Upper lobe of left lung (tissue), 6 donors: Measurements from ENCODE around the gene SLC25A30. TPM values are rescaled to one million over a fixed set of nuclear protein-coding genes. Genes with fewer than 3 reads are reported as not detected.
"Not testable (repeated sequence)": the region's sequence is repeated elsewhere in the genome, so short reads cannot be mapped to it uniquely, and the experiment has no call there.

Experiments used
- ATAC-seq, 2 donors: fragments of 200-7000 bp; cut with Tn5 transposase; one replicate each; pipeline ENCODE4 v1.9.1; 2022; ENCODE audit warnings: mild to moderate bottlenecking in 2 of 2, moderate library complexity in 2 of 2; ENCODE audit not compliant: low FRiP score in 2 of 2
- DNase-seq, 2 donors: peaks; one replicate each; pipeline ENCODE4 v3.0.0-alpha.2; 2019 to 2020
- H3K27ac ChIP-seq, 4 donors: fragments of 200-600 bp; sonication (generic); one replicate each; pipeline ENCODE4 v1.5.1; 2016 to 2019
- H3K27me3 ChIP-seq, 4 donors: fragments of 200-600 bp; sonication (generic); one replicate each; pipeline ENCODE4 v1.5.1; 2017 to 2019
- H3K36me3 ChIP-seq, 4 donors: fragments of 200-600 bp; sonication (generic); one replicate each; pipeline ENCODE4 v1.5.1; 2016 to 2019
- H3K4me1 ChIP-seq, 4 donors: fragments of 200-600 bp; sonication (generic); one replicate each; pipeline ENCODE4 v1.5.1; 2018 to 2019
- H3K4me3 ChIP-seq, 4 donors: fragments of 200-600 bp; sonication (generic); one replicate each; pipeline ENCODE4 v1.5.1; 2017 to 2019; ENCODE audit warnings: mild to moderate bottlenecking in 2 of 4, moderate library complexity in 1 of 4
- H3K9me3 ChIP-seq, 4 donors: fragments of 200-600 bp; sonication (generic); one replicate each; pipeline ENCODE4 v1.5.1; 2018 to 2019
- CTCF ChIP-seq, 6 experiments: fragments of 450-650 bp in 4 of 6; fragments of 200-600 bp in 2 of 6; sonication (generic) in 2 of 6; IDR thresholded peaks; one replicate each; pipeline ENCODE4 v1.5.1; 2016 to 2019; ENCODE audit warnings: antibody characterized with exemption in 6 of 6
- EP300 ChIP-seq, 4 donors: sonication (generic); formaldehyde crosslinking; IDR thresholded peaks; one replicate each; pipeline ENCODE4 v1.5.1; 2017; ENCODE audit warnings: antibody characterized with exemption in 4 of 4, control low read depth in 2 of 4
- POLR2A ChIP-seq, 4 donors: fragments of 450-650 bp; IDR thresholded peaks; one replicate each; pipeline ENCODE4 v1.5.1; 2016 to 2017; ENCODE audit warnings: antibody characterized with exemption in 4 of 4, mild to moderate bottlenecking in 2 of 4
- POLR2AphosphoS5 ChIP-seq, 2 donors: sonication (generic); formaldehyde crosslinking; IDR thresholded peaks; one replicate each; pipeline ENCODE4 v1.5.1; 2017; ENCODE audit warnings: antibody characterized with exemption in 2 of 2
- WGBS, 2 donors: methylation state at CpG; one replicate each; pipeline ENCODE4 v1.1.5; 2017 to 2018; 5-methylcytosine and 5-hydroxymethylcytosine counted together
- total RNA-seq, 6 donors: library from RNA; depleted of rRNA in 4 of 6; stranded (reverse); fragments of >200 nt in 4 of 6; gene quantifications; one replicate each; pipeline versions ENCODE4 v1.1.0 to v1.2.1, GENCODE V29; 2016 to 2021
- donor health status: DM: no; HTN: no; CAD: no; lungs with moderate emphysema.
- donor health status: DM: no; HTN: yes; CAD: no; lungs with severe emphysema.

SLC25A30 gene
- total RNA-seq, 6 donors from 2014 or later, result 3.8 to 25.1 (median 16.8) TPM

- no peak overlapping the region for H3K4me3 ChIP-seq
- peaks cover 0 to 7% (median 0%) of the 10 kb centered on the region in 4 donors for H3K36me3 ChIP-seq
- no peaks in the 10 kb centered on the region for H3K4me1 ChIP-seq
- 93 to 95% methylated on average over 5 of the region's 5 CpGs for WGBS, 2 donors
- H3K27ac ChIP-seq, result no peak overlapping the region
- H3K27me3 ChIP-seq, result no peaks in the 10 kb centered on the region
- no peak for DNase-seq
- TF ChIP-seq EP300 (IDR thresholded peaks at IDR 0.05), result no peak
- no peaks in the 10 kb centered on the region for H3K9me3 ChIP-seq
- ATAC-seq, result no peak
These were observed 32.1 kb downstream of the SLC25A30 start for GRCh38 chr13:45385907-45386553.

GRCh38 chr13:45385320-45385719, 32.9 kb downstream of the SLC25A30 start:
- WGBS, 2 donors, result 99 to 100% methylated on average over 3 to 5 of the region's 5 CpGs
- H3K4me1 ChIP-seq, result no peaks in the 10 kb centered on the region
- ATAC-seq, result no peak
- no peaks in the 10 kb centered on the region for H3K27me3 ChIP-seq
- DNase-seq, result no peak
- no peak overlapping the region for H3K27ac ChIP-seq
- no peaks in the 10 kb centered on the region for H3K9me3 ChIP-seq
- H3K4me3 ChIP-seq, result no peak overlapping the region
- TF ChIP-seq POLR2A (IDR thresholded peaks at IDR 0.05), result no peak
- peaks cover 0 to 7% (median 0%) of the 10 kb centered on the region in 4 donors for H3K36me3 ChIP-seq

DNA sequence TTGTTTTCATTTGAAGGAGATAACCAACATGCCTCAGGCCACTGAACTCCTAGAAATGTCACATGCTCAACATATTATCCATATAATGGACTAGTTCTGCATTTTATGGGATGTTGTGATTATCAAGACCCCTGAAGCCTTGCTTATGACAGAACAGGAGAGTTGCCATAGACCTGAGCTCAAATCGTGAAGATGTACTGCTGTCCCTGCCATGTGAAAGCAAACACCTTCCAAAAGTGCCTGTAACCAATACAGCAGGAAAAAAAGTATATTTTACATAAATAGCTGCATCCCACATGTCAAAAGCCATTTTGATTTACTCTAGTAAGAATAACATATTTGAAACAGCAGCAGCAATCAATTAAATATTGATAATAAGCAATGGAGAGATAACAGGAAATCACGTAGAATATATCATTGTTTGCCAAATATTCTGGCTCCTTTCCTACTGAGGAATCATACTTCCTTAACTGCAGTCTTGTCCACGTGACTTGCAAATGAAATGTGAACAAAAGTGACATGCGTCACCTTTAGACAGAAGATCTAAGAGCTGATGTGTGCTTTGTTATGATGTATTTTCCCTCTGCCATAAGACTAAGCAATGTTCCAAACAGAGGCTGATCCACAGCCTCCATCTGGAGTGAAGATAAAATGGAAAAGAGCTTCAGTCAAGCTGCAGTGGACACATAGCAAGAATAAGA, 33.5 kb downstream of the SLC25A30 start:
- H3K9me3 ChIP-seq, result no peaks in the 10 kb centered on the region
- H3K4me1 ChIP-seq, result no peaks in the 10 kb centered on the region
- H3K36me3 ChIP-seq, result peaks cover 0 to 7% (median 0%) of the 10 kb centered on the region in 4 donors
- H3K27me3 ChIP-seq, result no peaks in the 10 kb centered on the region
- 59 to 72% methylated on average over 4 of the region's 4 CpGs for WGBS, 2 donors
- TF ChIP-seq POLR2A (IDR thresholded peaks at IDR 0.05), result no peak
- TF ChIP-seq CTCF (IDR thresholded peaks at IDR 0.05), result no peak
- no peak for TF ChIP-seq POLR2AphosphoS5 (IDR thresholded peaks at IDR 0.05)
- no peak for TF ChIP-seq EP300 (IDR thresholded peaks at IDR 0.05)
- ATAC-seq, result no peak
- no peak for DNase-seq
- H3K4me3 ChIP-seq, result no peak overlapping the region
- H3K27ac ChIP-seq, result no peak overlapping the region

- not testable (repeated sequence) for H3K27ac ChIP-seq, H3K36me3 ChIP-seq, H3K4me1 ChIP-seq, H3K9me3 ChIP-seq, ATAC-seq, DNase-seq, H3K27me3 ChIP-seq, H3K4me3 ChIP-seq
- WGBS, 2 donors, result 78 to 79% methylated on average over 6 to 8 of the region's 8 CpGs
These were observed 35.4 kb downstream of the SLC25A30 start for GRCh38 chr13:45382739-45383138.

DNA sequence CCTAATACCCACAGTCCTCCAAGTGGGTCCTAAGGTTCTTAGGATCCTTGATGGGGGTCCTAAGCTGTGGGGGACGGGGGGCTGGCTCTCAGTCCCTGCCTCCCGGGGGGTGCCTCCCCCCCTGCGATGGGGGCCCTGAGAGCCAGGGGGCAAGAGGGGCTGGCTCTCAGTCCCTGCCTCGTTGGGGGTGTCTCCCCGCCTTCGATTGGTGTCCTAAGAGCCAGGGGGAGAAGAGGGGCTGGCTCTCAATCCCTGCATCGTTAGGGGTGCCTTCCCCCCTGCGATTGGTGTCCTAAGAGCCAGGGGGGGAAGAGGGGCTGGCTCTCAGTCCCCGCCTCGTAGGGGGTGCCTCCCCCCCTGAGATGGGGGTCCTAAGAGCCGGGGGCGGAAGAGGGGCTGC, 37.0 kb downstream of the SLC25A30 start:
- Histone ChIP-seq H3K36me3 (peaks cover 0 to 7% (median 0%) of the 10 kb centered on the region in 4 donors), H3K4me1 (no peaks in the 10 kb centered on the region), H3K27ac (no peak overlapping the region), H3K27me3 (no peaks in the 10 kb centered on the region), H3K4me3 (no peak overlapping the region), H3K9me3 (no peaks in the 10 kb centered on the region)
- TF ChIP-seq POLR2A (IDR thresholded peaks at IDR 0.05) (no peak), EP300 (IDR thresholded peaks at IDR 0.05) (no peak), POLR2AphosphoS5 (IDR thresholded peaks at IDR 0.05) (no peak), CTCF (IDR thresholded peaks at IDR 0.05) (no peak)
- WGBS, 2 donors, result 87% methylated on average over 7 of the region's 12 CpGs; no CpG with 5 or more reads in 1 of the 2 donors
- ATAC-seq (no peak), DNase-seq (no peak)

DNA sequence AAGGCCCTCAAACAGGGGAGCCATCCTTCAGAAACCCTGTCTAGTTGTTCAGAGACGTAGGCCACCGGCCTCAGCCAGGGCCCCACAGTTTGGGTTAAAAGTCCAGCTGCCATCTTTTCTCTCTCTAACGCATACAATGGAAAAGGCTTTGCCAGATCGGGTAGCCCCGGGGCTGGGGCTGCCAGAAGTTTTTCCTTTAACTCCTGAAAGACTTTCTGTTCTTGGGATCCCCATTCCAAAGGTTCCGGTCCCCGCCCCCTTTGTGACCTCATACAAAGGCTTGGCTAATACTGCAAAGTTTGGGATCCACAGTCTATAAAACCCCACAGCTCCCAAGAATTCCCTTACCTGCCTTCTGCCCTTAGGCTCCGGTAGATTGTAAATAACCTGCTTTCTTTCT, 37.5 kb downstream of the SLC25A30 start:
- not testable (repeated sequence) for H3K4me3 ChIP-seq, H3K36me3 ChIP-seq, H3K27me3 ChIP-seq, H3K9me3 ChIP-seq, H3K4me1 ChIP-seq, H3K27ac ChIP-seq, ATAC-seq, DNase-seq
- WGBS, 2 donors, result 87 to 91% methylated on average over 6 of the region's 8 CpGs

- not testable (repeated sequence) for H3K36me3 ChIP-seq, H3K9me3 ChIP-seq, H3K4me1 ChIP-seq, ATAC-seq, H3K27ac ChIP-seq, DNase-seq, H3K27me3 ChIP-seq, H3K4me3 ChIP-seq
- 95 to 99% methylated on average over 10 of the region's 10 CpGs for WGBS, 2 donors
These were observed 38.7 kb downstream of the SLC25A30 start for GRCh38 chr13:45379516-45379915.

GRCh38 chr13:45378786-45379185, 39.4 kb downstream of the SLC25A30 start:
- not testable (repeated sequence) for H3K27me3 ChIP-seq, ATAC-seq, H3K4me1 ChIP-seq, H3K36me3 ChIP-seq, DNase-seq, H3K9me3 ChIP-seq, H3K4me3 ChIP-seq, H3K27ac ChIP-seq
- 91 to 99% methylated on average over 8 of the region's 8 CpGs for WGBS, 2 donors

DNA sequence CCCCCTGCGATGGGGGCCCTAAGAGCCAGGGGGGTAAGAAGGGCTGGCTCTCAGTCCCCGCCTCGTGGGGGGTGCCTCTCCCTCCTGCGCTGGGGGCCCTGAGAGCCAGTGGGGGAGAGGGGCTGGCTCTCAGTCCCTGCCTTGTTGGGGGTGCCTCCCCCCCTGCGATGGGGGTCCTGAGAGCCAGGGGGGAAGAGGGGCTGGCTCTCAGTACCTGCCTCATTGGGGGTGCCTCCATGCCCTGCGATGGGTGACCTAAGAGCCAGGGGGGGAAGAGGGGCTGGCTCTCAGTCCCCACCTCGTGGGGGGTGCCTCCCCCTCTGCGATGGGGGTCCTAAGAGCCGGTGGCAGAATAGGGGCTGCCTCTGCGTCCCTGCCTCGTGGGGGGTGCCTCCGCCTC, 40.9 kb downstream of the SLC25A30 start:
- not testable (repeated sequence) for H3K27ac ChIP-seq, ATAC-seq, H3K36me3 ChIP-seq, H3K4me3 ChIP-seq, H3K4me1 ChIP-seq, H3K9me3 ChIP-seq, DNase-seq, H3K27me3 ChIP-seq
- 87 to 100% methylated on average over 2 to 3 of the region's 12 CpGs for WGBS, 2 donors

- H3K27me3 ChIP-seq, H3K4me1 ChIP-seq, DNase-seq, H3K36me3 ChIP-seq, H3K9me3 ChIP-seq, H3K27ac ChIP-seq, H3K4me3 ChIP-seq, ATAC-seq: not testable (repeated sequence)
- WGBS, 2 donors, result 90 to 97% methylated on average over 8 of the region's 8 CpGs
These were observed 41.5 kb downstream of the SLC25A30 start for GRCh38 chr13:45376651-45377050.
